Measurements from ENCODE around the gene EFNA2.

EFNA2 gene

GRCh38 chr19:1272423-1273262, 13.0 kb upstream of the EFNA2 start:
- no peak for DNase-seq

GRCh38 chr19:1273263-1274041, 12.2 kb upstream of the EFNA2 start:
- DNase-seq = no peak

GRCh38 chr19:1274081-1274851, 11.4 kb upstream of the EFNA2 start:
- no peak for DNase-seq

- no peak for DNase-seq
Observed at GRCh38 chr19:1274852-1275259, 10.8 kb upstream of the EFNA2 start.

GRCh38 chr19:1275260-1275975, 10.3 kb upstream of the EFNA2 start, which contains the start of gene FAM174C:
Gene FAM174C (plus strand): TSS chr19:1275530. CDS start chr19:1275550, 20 bp downstream.
- peak; percentile 93 for DNase-seq

GRCh38 chr19:1275976-1276627, 9.6 kb upstream of the EFNA2 start:
- no peak for DNase-seq

GRCh38 chr19:1276628-1277022, 9.0 kb upstream of the EFNA2 start:
- DNase-seq = no peak

- no peak for DNase-seq
Observed at GRCh38 chr19:1277061-1277460, 8.6 kb upstream of the EFNA2 start.

- DNase-seq = no peak
Observed at GRCh38 chr19:1278074-1278473, 7.6 kb upstream of the EFNA2 start.

GRCh38 chr19:1278713-1279660, 6.7 kb upstream of the EFNA2 start:
- no peak for DNase-seq

GRCh38 chr19:1279782-1280341, 5.8 kb upstream of the EFNA2 start:
- peak; percentile 76 for DNase-seq

- no peak for DNase-seq
Observed at GRCh38 chr19:1280636-1281568, 4.8 kb upstream of the EFNA2 start.

GRCh38 chr19:1281569-1282287, 3.9 kb upstream of the EFNA2 start:
- no peak for DNase-seq

- no peak for DNase-seq
Observed at GRCh38 chr19:1282588-1283206, 3.0 kb upstream of the EFNA2 start.

- DNase-seq = no peak
Observed at GRCh38 chr19:1283207-1283916, 2.3 kb upstream of the EFNA2 start.

GRCh38 chr19:1283917-1284292, 1.8 kb upstream of the EFNA2 start:
- no peak for DNase-seq

- no peak for DNase-seq
Observed at GRCh38 chr19:1284293-1284978, 1.2 kb upstream of the EFNA2 start.

Data from activated gamma-delta T cell treated with Interleukin-2 at 50 U/mL for 16 hours (primary cell).